HG02571 (cell line): ENCODE results near the gene IL34.

ENCODE experiments used
- ATAC-seq: cut with Tn5 transposase; IDR thresholded peaks from one replicate; pipeline ENCODE4 v1.9.1; 2021; ENCODE audit warnings: mild to moderate bottlenecking, moderate library complexity; ENCODE audit not compliant: unreplicated experiment

Gene IL34

DNA sequence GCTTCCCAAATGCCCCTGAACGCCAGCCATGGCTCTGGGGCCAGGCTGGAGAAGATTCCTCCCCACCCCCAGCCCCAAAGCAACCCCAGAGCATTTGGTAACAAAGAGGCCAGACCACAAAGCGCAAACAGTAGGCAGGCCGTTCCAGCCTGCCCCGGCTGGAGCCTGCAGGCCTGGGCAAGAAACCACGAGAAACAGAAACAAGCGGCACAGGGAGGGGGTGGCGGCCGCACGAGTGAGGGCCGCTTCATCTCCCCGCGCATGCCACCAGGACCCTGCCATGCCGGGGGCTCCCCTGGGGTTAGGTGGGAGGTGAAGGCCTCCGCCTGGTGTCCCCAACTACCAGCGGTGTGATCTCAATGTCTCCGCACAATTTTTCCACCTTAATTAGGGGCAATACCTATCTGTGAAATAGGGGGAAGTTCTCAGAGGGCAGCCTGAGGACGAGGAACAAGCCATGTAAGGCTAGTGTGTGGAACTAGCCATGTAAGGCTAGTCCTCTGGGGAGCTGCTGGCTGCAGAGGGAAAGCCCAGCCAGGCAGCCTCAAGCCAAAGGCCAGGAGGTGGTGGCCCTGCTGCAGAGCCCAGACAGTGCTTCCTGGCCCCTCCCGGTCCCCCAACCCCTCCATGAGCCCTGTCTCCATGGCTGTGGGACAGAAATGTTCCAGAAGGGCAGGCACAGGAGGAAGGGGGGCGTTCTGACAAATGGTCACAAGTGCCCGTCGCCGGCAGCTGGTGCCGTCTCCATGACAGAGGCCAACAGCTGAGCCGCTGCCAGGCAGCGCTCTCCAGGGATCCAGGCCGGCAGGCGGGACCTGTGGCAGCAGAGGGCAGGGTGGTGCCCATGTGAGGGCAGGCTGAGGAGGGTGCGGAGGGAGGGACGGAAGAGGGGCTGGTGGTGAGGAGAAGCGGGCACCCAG lies 54.0 kb downstream of the IL34 start:
- no peak for ATAC-seq

DNA sequence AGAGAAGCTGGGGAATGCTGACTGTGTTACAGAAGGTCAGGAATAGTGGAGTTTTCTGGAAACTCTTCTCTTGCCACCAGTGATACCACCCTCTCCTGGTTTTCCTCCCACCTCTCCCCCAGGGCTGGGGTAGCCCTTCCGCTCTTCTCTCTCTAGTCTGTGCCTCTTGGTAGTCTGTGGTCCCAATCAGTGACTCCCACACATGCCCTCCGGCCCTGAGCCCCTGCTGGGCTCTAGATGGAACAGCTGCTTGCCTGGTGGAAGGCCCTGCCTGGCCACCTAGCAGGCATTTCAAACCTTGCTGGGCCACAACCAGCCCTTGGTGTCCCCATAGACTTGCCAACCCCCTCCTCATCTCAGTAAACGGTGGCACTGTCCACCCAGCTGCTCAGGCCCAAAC lies 54.7 kb downstream of the IL34 start:
- ATAC-seq, result no peak

DNA sequence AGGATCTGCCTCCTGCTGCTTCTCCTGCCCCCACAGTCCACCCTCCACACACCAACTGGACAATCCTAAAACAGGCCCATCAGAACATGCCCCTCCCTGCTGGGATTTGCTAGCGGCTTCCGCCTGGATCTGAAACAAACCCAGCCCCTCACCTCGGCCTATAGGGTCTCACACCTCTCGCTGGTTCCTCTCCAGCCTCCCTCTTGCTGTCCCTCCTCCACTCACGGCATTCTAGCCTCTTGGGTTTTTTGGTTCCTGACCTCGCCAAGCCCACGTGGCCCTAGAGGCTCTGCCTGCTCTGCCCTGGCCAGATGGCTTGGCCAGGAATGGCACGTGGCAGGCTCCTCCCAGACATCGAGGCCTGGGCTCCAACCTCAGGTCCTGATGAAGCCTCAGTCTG lies 55.2 kb downstream of the IL34 start:
- no peak for ATAC-seq

DNA sequence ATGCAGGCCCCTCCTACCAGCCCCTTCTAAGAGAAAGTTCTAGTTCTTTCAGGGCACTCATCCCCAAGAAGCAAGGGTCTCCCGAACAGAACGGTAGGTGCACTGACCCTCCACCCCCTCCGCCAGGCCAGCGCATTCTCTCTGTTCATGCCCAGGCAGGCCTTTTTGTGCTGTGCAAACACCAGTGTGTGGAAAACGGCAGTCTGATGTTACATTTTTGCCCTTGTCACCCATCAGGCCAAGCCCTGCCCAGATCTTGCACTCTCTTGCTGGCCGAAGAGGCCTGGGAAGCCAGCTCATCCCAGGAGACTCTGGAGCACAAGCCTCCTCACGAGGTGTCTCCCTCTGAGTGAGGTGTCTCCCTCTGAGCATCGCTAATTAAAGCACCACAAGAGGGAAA lies 55.6 kb downstream of the IL34 start:
- ATAC-seq, result no peak

DNA sequence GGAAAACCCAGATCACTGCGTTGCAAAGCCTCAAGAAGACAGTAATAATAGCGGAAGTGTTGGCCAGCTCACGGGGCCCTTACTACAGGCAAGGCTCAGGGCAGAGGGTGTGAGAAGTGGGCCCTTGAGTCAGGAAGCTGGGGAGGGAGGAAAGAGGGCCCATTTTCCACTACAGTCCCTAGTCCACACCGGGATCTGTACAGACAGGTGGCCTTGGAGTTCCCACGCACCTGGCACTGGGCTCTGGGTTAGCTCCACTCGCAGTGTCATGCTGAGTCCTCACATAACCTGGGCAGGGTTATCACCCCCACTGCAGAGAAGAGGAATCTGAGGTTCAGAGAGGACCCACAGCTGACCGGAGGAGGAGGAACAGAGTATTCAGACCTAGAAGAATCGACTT lies 56.3 kb downstream of the IL34 start:
- ATAC-seq, result no peak

DNA sequence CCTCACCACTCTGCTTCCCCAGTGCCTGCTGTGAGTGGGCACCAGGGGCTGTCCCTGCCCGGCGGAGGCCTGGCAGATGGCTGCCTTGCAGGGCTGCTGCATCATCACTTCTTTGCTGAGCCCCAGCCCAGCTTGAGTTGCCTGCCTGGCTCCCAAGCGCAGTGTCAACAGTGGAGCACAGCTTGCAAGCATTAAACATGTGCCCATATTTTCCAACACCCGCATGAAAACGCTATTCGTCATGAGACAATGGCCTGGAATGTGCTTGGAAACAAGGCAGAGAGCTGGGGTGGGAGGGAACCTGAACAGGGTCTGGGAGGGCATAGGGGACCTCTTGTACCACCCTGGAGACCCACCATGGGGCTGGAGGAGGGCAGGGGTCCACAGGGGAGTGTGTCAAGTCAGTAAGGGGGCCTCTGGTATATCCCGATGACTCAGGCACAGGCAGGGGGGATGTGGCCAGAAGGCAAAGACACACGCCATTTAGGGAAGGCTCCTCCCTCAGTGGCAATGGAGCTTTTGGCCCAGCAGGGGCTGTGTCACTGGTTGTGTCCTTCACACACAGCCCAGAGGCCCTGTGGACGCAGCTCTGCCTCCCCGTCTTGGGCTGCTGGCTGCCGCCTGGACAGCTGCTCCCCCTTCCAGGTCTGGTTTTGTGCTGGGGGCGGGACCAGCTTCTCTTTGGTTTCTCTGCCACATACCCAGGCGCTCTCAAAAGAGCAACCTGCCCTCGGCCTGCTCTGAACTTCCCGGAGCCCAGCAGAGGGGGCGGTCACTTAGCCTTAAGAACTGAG lies 56.9 kb downstream of the IL34 start:
- ATAC-seq, result no peak

DNA sequence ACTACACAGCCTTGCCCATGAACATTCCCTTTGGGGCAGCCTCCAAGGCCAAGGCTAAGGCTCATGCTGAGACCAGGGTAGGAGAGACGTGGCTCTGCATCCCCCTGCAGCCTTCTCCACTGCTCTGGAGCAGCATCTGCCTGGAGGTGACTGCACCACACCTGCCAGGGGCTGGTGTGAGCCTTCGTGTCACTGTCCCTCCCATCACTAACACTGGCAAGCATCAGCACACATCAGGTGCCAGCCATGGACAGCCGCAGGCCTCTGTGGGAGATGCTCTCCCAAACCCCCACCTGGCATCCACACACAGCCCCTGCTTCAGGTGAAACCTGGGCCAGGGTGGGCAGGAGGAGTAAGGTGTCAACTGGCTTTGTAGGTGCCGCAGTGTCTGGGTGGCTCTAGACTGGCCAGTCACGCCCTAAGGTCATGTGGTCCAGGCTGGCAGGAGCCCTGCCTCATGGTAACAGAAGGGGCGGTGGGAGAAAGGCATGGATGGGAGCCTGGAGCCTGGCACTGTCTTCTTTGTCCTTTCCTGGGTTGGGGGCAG lies 57.5 kb downstream of the IL34 start:
- no peak for ATAC-seq

DNA sequence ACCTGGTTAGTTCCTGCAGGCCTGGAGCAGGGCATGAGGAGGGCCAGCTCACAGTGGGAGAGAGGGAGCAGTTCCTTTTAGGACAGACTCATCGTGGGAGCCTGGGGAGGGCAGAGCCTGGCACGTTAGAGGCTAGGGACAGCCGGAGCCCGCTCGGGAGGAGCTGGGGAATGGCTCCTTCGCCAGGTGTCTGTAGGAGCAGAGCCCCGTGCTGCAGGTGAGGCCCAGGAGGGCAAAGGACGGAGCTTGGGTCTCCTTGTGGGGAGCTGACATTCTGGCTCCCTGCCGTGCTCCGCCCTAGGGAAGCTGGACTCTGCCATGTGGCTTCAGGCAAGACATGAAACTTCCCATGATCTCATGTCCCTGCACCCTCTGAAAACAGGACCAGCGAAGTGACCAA lies 58.2 kb downstream of the IL34 start:
- no peak for ATAC-seq

DNA sequence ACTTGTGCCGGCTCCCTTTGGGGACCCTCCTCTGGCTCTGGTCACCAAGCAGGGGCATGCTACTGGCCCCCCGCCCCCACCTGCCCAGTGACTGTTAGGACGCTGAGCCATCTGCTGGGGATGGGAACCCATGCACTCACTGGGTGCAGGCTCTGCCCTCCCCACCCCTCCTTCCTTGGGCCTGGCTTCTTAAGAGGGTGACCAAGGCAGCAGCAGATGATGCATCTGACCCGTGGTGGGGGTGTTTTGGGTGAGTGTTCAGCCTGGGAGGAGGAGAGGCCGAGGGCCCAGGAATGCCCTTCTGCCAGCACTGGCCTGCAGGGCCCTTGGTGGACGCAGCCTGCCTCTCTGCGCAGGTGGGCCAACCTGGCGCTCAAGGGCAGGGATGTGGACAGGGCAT lies 58.7 kb downstream of the IL34 start:
- no peak for ATAC-seq

DNA sequence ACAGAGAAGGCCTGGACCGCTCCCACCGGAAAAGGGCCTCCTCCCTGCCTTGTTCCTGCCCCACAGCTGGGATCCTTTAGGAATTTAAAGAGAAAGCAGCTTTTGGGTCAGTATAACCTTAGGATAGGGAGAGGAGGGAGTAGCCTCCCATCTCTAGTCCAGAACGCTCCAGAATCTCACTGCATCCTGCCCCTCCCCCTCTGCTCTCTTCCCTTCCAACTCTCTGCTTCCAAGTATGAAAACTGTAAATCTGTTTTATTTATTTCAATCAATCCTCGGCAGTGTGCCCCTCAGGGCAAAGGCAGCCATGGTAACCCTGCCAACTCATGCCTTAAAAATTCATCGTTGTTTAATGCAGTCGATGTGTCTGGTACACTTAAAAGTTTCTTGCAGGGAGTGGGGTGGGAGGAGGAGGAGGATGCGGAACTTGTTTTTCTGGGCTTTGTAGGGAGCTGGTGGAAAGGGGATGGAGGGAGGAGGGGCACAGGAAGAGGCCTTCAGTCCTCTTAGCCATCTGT lies 60.6 kb downstream of the IL34 start:
- no peak for ATAC-seq

DNA sequence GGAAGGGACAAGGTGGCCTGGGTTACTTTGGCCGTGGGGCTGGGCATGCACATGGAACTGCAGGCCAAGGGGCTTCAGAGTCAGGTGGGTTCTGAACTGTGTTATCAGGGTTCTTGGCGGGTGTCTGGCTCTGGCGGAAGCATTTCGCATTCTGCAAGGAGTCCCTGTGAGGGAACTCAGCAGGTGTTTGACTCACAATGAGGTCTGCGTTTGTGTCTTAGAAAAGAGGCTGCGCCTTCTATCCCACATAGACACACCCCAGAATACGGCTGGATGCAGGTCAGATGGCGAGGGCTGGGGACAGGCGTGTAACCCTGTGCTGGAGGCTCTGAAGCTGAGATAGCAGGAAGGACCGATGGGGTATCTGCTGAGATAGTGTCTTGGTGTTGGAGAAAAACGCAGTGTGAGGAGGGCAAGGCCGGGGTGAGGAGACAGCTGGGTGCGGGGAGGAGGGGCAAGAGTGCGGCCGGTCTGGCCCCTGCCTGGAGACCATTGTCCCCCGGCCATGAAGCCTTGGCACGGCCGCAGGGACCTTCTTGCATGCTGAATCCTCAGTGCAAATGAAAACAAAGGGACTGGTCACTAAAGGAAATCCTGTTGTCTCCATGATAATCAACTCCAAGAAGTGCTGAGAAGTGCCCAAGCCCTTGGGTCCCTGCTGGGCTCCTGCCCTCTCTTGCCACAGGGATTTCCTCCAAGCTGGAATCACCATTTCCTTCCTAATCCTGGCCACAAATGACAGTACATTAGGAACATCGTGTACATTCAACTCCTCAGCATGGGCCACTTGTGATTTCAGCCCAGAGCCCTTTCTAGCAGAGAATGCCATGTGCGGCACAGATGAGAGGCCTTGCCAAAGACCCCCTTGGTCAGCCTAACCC lies 62.2 kb downstream of the IL34 start:
- no peak for ATAC-seq

DNA sequence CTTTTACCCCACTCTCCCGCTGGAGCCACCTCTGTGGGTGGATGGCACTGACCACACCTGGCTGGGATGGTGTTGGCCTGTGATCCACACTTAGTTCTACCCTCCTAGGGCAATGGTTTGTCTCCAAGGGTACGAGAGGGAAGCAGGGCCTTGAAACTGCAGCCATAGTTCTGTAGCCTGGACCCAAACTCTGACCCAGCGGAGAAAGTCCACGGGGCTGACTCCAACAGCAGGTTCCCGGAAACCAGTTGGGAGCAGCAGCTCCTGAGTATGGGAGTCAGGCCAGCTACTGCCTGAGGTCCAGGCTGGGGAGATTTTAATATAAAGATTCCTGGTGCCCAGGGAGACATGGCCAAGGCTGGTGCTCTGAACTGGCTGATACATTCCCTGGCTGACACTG lies 63.1 kb downstream of the IL34 start:
- ATAC-seq, result no peak

DNA sequence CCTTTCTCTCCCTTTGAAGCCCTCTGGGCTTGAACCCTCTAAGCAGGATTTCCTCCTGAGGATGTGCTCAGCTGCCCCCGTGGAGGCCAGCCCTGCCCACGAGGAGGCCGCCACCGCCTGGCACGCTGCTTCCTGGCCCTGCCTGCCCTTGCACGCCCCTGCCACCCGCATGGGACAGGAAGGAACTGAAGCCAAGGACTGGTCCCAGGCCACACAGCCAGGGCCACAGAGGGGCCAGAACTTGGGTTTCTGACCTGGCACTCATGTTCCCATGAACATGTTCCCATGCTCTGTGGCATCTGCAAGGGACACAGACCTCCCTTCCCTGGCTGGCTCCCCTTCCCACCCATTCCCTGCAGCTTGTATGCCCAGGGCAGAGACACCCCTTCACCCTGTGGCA lies 63.6 kb downstream of the IL34 start:
- ATAC-seq, result no peak
